CD4-positive, CD25-positive, alpha-beta regulatory T cell (primary cell): ENCODE data around the gene ABHD1. TPM values are rescaled to one million over a fixed set of nuclear protein-coding genes. Genes with fewer than 3 reads are reported as not detected.

ENCODE experiments used
- ATAC-seq, 2 donors: fragments of 150-1000 bp; cut with Tn5 transposase; one replicate each; pipeline ENCODE4 v1.10.0; 2021; ENCODE audit warnings: low read depth in 2 of 2, moderate number of reproducible peaks in 2 of 2, moderate library complexity in 1 of 2
- DNase-seq, 3 donors: peaks; one replicate each; pipeline versions ENCODE4 v3.0.0 to v3.0.0-alpha.2; 2012 to 2022; ENCODE audit warnings: mixed read lengths in 1 of 3
- H3K27ac ChIP-seq: one replicate; pipeline ENCODE4 v1.7.0; 2013; ENCODE audit warnings: mild to moderate bottlenecking, low read length; ENCODE audit not compliant: insufficient read depth, poor library complexity, severe bottlenecking
- H3K27me3 ChIP-seq: one replicate; pipeline ENCODE4 v1.7.0; 2013; ENCODE audit warnings: low read length; ENCODE audit not compliant: control insufficient read depth, insufficient read depth
- H3K36me3 ChIP-seq: one replicate; pipeline ENCODE4 v1.7.0; 2013; ENCODE audit warnings: mild to moderate bottlenecking, low read length, moderate library complexity; ENCODE audit not compliant: control insufficient read depth, insufficient read depth
- H3K4me1 ChIP-seq: 2 replicates; pipeline ENCODE4 v1.7.0; 2013; ENCODE audit warnings: mild to moderate bottlenecking, low read length; ENCODE audit not compliant: insufficient read depth, control insufficient read depth, poor library complexity, severe bottlenecking
- H3K4me3 ChIP-seq: one replicate; pipeline ENCODE4 v1.7.0; 2013; ENCODE audit warnings: low read depth, mild to moderate bottlenecking, low read length, moderate library complexity
- H3K9me3 ChIP-seq, 2 experiments: 1 replicate in 1 of 2; 2 replicates in 1 of 2; pipeline ENCODE4 v1.7.0; 2013; ENCODE audit warnings: low read length in 2 of 2, mild to moderate bottlenecking in 1 of 2, moderate library complexity in 1 of 2; ENCODE audit not compliant: control insufficient read depth in 2 of 2
- H3K27ac Mint-ChIP-seq, 3 donors: one replicate each; pipeline ENCODE4 v1.8.0; 2020 to 2022; ENCODE audit warnings: mild to moderate bottlenecking in 3 of 3, mixed read lengths in 3 of 3, moderate library complexity in 2 of 3
- H3K27me3 Mint-ChIP-seq: one replicate; pipeline ENCODE4 v1.8.0; 2022; ENCODE audit warnings: mild to moderate bottlenecking, mixed read lengths
- H3K36me3 Mint-ChIP-seq: one replicate; pipeline ENCODE4 v1.8.0; 2020; ENCODE audit warnings: mixed read lengths
- H3K4me1 Mint-ChIP-seq, 4 donors: one replicate each; pipeline ENCODE4 v1.8.0; 2020 to 2022; ENCODE audit warnings: mixed read lengths in 4 of 4, mild to moderate bottlenecking in 1 of 4
- H3K4me3 Mint-ChIP-seq, 4 donors: one replicate each; pipeline ENCODE4 v1.8.0; 2020 to 2022; ENCODE audit warnings: mild to moderate bottlenecking in 4 of 4, mixed read lengths in 4 of 4, moderate library complexity in 3 of 4
- H3K9me3 Mint-ChIP-seq, 7 donors: one replicate each; pipeline ENCODE4 v1.8.0; 2020 to 2022; ENCODE audit warnings: mixed read lengths in 7 of 7, mild to moderate bottlenecking in 3 of 7, moderate library complexity in 2 of 7
- polyA plus RNA-seq, 4 donors: library from polyadenylated mRNA; unstranded; fragments of 300-500 nt; fragmentation: Illumina TruSeq; gene quantifications; one replicate each; pipeline ENCODE4 v1.2.3, GENCODE V29; 2021
- total RNA-seq: library from RNA; stranded (reverse); gene quantifications from one replicate; pipeline ENCODE4 v1.2.3, GENCODE V29; 2022

Gene ABHD1
- total and polyA plus RNA-seq, 5 donors from 2014 or later: 0.21 to 1.7 (median 0.89) TPM

DNA sequence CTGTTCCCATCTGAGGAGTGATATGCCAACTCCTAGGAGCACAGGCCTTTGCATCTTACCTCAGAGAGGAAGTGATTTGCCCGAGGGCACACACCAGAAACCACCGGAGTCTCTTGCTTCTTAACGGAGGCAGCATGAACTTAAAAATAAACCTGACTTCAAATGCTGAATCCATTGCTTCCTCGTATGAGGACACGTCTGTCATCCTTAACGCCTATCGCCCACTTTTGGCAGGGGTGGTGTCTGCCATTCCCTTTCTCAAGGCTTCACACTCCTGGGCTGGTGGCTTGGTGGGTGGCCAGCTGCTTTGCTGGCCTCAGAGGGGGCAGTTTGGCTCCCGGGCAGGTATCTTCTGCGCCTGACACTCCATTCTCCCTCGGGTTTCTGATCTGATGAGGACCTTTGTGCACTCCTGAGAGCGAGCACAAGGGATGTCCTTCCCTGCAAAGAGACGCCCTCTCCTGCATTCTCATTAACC, 11.9 kb downstream of the ABHD1 start:
- Histone ChIP-seq H3K4me3 (no peak overlapping the region), H3K9me3 (no peaks in the 10 kb centered on the region), H3K4me1 (peaks cover 18% of the 10 kb centered on the region), H3K27ac (no peak overlapping the region), H3K36me3 (peaks cover 19% of the 10 kb centered on the region), H3K27me3 (no peaks in the 10 kb centered on the region)
- ATAC-seq: no peak
- H3K36me3 Mint-ChIP-seq: peaks cover 4% of the 10 kb centered on the region
- no peak for DNase-seq
- peak overlapping the region; percentile 76 to 96 (median 91) for H3K4me3 Mint-ChIP-seq
- peaks cover 0 to 35% (median 10%) of the 10 kb centered on the region in 4 donors for H3K4me1 Mint-ChIP-seq
- peaks cover 13% of the 10 kb centered on the region for H3K27me3 Mint-ChIP-seq
- peak overlapping the region in 1 of 3 donors; percentile 91 for H3K27ac Mint-ChIP-seq
- H3K9me3 Mint-ChIP-seq: peaks cover 0 to 1% (median 0%) of the 10 kb centered on the region in 7 donors

DNA sequence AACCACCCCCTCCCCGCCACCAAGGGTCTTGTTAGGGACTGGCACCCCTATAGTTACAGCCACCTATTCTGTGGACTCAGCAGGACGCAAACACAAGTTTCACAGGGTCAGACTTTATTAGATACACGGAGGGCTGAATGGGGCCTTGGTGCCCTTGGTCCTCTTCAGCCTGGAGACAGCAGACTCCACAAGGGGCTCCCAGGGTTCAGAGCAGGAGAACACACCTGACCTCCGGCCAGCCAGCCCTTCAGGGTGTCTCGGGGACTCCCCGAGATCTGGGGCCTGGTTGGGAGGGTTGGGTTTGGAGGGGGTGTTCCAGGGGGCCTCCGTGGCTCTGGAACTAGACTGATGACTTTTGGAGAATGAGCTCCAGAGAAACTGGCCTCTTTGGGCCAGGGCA, 13.1 kb downstream of the ABHD1 start:
- H3K9me3 Mint-ChIP-seq: peaks cover 0 to 1% (median 0%) of the 10 kb centered on the region in 7 donors
- no peak for ATAC-seq
- no peaks in the 10 kb centered on the region for H3K36me3 Mint-ChIP-seq
- H3K4me1 Mint-ChIP-seq: peaks cover 0 to 27% (median 9%) of the 10 kb centered on the region in 4 donors
- H3K27me3 Mint-ChIP-seq: peaks cover 13% of the 10 kb centered on the region
- no peak overlapping the region for H3K4me3 ChIP-seq
- no peak overlapping the region for H3K27ac ChIP-seq
- H3K4me3 Mint-ChIP-seq: peak overlapping the region in 2 of 4 donors; percentile 73 to 89
- no peak overlapping the region for H3K27ac Mint-ChIP-seq
- no peak for DNase-seq
- H3K36me3 ChIP-seq: peaks cover 8% of the 10 kb centered on the region
- H3K4me1 ChIP-seq: peaks cover 18% of the 10 kb centered on the region
- H3K9me3 ChIP-seq: no peaks in the 10 kb centered on the region
- H3K27me3 ChIP-seq: no peaks in the 10 kb centered on the region

DNA sequence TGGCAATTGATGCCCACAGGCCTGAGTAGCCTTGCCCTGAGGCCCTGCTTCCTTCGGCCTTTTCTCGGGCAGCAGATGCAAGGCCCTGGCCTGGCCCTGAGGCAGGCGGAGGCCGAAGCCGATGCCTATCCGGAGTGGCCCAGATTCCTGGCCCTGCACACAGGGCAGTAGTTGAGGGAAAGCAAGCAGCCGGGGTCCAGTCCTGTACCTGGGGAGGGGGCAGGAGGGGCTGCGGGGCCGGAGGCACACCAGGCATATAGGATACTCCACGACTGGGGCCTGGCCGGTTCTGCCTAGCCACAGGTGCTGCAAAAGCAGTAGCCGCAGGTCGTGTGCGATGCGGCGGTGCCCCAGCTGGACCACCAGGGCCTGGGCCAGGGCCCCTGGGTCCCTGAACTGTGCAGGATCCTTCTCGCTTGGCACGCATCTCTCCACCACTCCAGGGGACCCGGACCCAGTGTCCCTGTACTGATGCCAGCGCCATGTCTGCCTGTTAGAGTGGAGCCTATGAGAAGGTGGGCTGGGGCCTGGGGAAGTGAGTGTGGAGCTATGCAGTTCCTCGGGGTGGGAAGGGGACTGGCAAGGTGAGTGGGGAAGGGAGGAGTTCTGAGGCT, 13.8 kb downstream of the ABHD1 start:
- Mint-ChIP-seq H3K4me1 (peaks cover 0 to 23% (median 9%) of the 10 kb centered on the region in 4 donors), H3K27ac (no peak overlapping the region)
- no peak for ATAC-seq

DNA sequence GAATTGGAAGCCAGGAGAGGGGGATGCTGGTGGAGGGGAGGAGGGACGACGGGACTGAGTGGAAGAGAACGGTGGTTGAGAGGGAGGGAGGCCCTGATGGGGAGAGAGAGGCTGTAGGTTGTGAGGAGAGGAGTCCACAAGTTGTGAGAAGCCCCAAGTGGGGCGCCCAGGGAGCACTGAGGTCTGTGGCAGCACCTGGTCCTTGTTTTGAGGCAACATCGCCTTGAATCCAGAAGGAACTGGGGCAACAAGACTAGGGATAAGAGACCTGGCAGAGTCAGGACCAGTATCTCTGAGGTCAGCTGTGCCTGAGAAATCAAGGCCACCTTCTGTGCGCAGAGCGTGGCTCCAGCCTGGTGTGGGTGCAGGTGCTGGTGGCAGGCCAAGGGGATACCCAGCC, 14.5 kb downstream of the ABHD1 start:
- Histone ChIP-seq H3K27ac (no peak overlapping the region), H3K27me3 (peaks cover 2% of the 10 kb centered on the region), H3K9me3 (no peaks in the 10 kb centered on the region), H3K4me3 (no peak overlapping the region), H3K36me3 (no peaks in the 10 kb centered on the region), H3K4me1 (peaks cover 10% of the 10 kb centered on the region)
- ATAC-seq (no peak), DNase-seq (no peak)
- Mint-ChIP-seq H3K36me3 (no peaks in the 10 kb centered on the region), H3K4me3 (peak overlapping the region in 2 of 4 donors; percentile 19 to 22), H3K4me1 (peaks cover 0 to 16% (median 5%) of the 10 kb centered on the region in 4 donors), H3K9me3 (peaks cover 0 to 5% (median 0%) of the 10 kb centered on the region in 7 donors), H3K27me3 (peaks cover 22% of the 10 kb centered on the region), H3K27ac (peak overlapping the region in 1 of 3 donors; percentile 46)

More for the DNA sequence above, 13.8 kb downstream of the ABHD1 start:
- no peaks in the 10 kb centered on the region for H3K36me3 Mint-ChIP-seq
- Histone ChIP-seq H3K27ac (no peak overlapping the region), H3K36me3 (peaks cover 1% of the 10 kb centered on the region), H3K4me3 (no peak overlapping the region), H3K4me1 (peaks cover 17% of the 10 kb centered on the region), H3K9me3 (no peaks in the 10 kb centered on the region), H3K27me3 (no peaks in the 10 kb centered on the region)
- H3K9me3 Mint-ChIP-seq: peaks cover 0 to 1% (median 0%) of the 10 kb centered on the region in 7 donors
- H3K27me3 Mint-ChIP-seq: peaks cover 18% of the 10 kb centered on the region
- no peak for DNase-seq
- H3K4me3 Mint-ChIP-seq: peak overlapping the region in 1 of 4 donors; percentile 24

DNA sequence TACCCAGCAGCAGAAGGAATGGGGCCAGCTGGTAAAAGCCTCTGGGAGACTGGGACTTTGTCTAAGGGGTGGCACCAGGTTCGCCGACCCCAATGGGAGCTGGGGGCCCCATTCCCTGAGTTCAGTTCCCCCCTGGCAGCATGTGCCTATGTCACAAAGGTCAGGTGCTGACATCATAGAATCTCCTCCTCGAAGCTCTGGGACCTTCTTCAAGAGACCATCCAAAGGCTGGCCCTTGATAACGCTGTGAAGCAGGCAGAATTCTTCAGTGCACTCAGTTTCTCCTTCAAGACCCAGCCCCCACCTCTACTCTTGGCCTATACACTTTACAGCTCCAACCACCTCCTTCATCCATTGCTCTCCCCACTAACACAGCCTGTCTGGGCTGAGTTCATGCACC, 15.7 kb downstream of the ABHD1 start, which contains the start of gene PRR30:
Gene PRR30 (minus strand): TSS at position 101 of the 400 bp plus-strand sequence. CDS start 1,081 bp downstream, outside the sequence.
- H3K9me3 Mint-ChIP-seq: peaks cover 0 to 6% (median 1%) of the 10 kb centered on the region in 7 donors
- no peak within 1 kb of the TSS for H3K27ac ChIP-seq
- no peak for ATAC-seq
- H3K4me3 Mint-ChIP-seq: peak within 1 kb of the TSS in 2 of 4 donors; percentile 22 to 87
- H3K9me3 ChIP-seq: no peaks in the 10 kb centered on the region
- no peak within 1 kb of the TSS for H3K4me3 ChIP-seq
- no peaks in the 10 kb centered on the region for H3K36me3 Mint-ChIP-seq
- DNase-seq: no peak
- H3K4me1 ChIP-seq: no peaks in the 10 kb centered on the region
- H3K4me1 Mint-ChIP-seq: peaks cover 0 to 8% (median 0%) of the 10 kb centered on the region in 4 donors
- no peak within 1 kb of the TSS for H3K27ac Mint-ChIP-seq
- H3K36me3 ChIP-seq: no peaks in the 10 kb centered on the region
- peaks cover 3% of the 10 kb centered on the region for H3K27me3 ChIP-seq
- H3K27me3 Mint-ChIP-seq: peaks cover 28% of the 10 kb centered on the region

DNA sequence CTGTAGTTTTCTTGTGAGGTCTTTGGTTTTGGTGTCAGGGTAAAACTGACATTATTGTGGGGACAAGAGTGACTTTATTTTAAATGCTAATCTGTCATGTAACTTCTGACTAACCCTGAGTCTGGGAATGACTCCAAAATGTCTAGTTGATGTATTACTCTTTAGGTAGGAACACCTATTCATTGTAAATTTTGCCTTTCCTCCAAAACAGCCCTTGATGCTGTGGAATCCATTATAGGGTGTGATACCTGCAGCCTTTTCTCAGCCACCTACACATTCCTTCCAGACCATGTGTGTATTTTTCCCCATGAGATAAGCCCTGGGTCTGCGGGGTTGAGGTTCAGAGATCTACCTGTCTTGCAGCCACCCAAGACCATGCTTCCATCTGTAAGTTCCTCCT, 19.7 kb downstream of the ABHD1 start:
- Mint-ChIP-seq H3K27me3 (peaks cover 30% of the 10 kb centered on the region), H3K4me1 (no peaks in the 10 kb centered on the region), H3K27ac (no peak overlapping the region), H3K9me3 (peaks cover 0 to 6% (median 2%) of the 10 kb centered on the region in 7 donors), H3K4me3 (peak overlapping the region in 1 of 4 donors; percentile 4), H3K36me3 (no peaks in the 10 kb centered on the region)
- no peak overlapping the region for H3K4me3 ChIP-seq
- no peak for ATAC-seq
- H3K9me3 ChIP-seq: no peaks in the 10 kb centered on the region
- no peak overlapping the region for H3K27ac ChIP-seq
- peaks cover 5% of the 10 kb centered on the region for H3K27me3 ChIP-seq
- no peaks in the 10 kb centered on the region for H3K4me1 ChIP-seq
- DNase-seq: no peak
- H3K36me3 ChIP-seq: no peaks in the 10 kb centered on the region

DNA sequence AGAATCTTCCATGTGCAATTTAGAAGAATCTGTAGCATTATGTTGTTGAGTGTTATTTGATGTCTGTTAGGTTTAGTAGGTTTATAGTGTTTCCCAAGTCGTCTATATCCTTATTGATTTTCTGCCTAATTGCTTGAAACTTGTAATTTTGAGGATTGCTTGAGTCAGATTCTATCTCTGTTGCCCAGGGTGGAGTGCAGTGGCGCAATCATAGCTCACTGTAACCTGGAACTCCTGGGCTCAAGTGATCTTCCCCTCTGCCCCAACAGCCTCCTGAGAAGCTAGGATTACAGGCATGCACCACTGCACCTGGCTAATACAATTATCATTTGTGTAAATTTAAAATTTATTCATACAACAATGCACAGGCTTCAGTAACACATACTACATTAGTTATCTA, 22.1 kb downstream of the ABHD1 start:
- Histone ChIP-seq H3K4me3 (no peak overlapping the region), H3K36me3 (no peaks in the 10 kb centered on the region), H3K27ac (no peak overlapping the region), H3K4me1 (no peaks in the 10 kb centered on the region), H3K9me3 (no peaks in the 10 kb centered on the region), H3K27me3 (peaks cover 5% of the 10 kb centered on the region)
- H3K4me1 Mint-ChIP-seq: no peaks in the 10 kb centered on the region
- no peak for ATAC-seq
- H3K27me3 Mint-ChIP-seq: peaks cover 22% of the 10 kb centered on the region
- no peak overlapping the region for H3K27ac Mint-ChIP-seq
- no peaks in the 10 kb centered on the region for H3K36me3 Mint-ChIP-seq
- no peak overlapping the region for H3K4me3 Mint-ChIP-seq
- H3K9me3 Mint-ChIP-seq: peaks cover 0 to 6% (median 2%) of the 10 kb centered on the region in 7 donors
- DNase-seq: no peak

GRCh38 chr2:27147935-27148334, 24.3 kb downstream of the ABHD1 start:
- peaks cover 18% of the 10 kb centered on the region for H3K27me3 Mint-ChIP-seq
- no peaks in the 10 kb centered on the region for H3K4me1 ChIP-seq
- no peak overlapping the region for H3K27ac ChIP-seq
- H3K27me3 ChIP-seq: peaks cover 4% of the 10 kb centered on the region
- H3K36me3 Mint-ChIP-seq: no peaks in the 10 kb centered on the region
- H3K27ac Mint-ChIP-seq: no peak overlapping the region
- H3K4me3 Mint-ChIP-seq: no peak overlapping the region
- H3K9me3 Mint-ChIP-seq: peaks cover 0 to 4% (median 2%) of the 10 kb centered on the region in 7 donors
- no peaks in the 10 kb centered on the region for H3K9me3 ChIP-seq
- H3K4me1 Mint-ChIP-seq: no peaks in the 10 kb centered on the region
- DNase-seq: no peak
- H3K36me3 ChIP-seq: no peaks in the 10 kb centered on the region
- H3K4me3 ChIP-seq: no peak overlapping the region
- no peak for ATAC-seq
